K562 (cell line): ENCODE data around the gene GHRH. TPM values are rescaled to one million over a fixed set of nuclear protein-coding genes. Genes with fewer than 3 reads are reported as not detected.

ENCODE experiments used
- ATAC-seq: fragments of 200-7000 bp; cut with Tn5 transposase; 3 replicates; pipeline ENCODE4 v1.9.1; 2020; ENCODE audit warnings: moderate library complexity
- BruUV-seq: library from RNA; stranded (reverse); fragments of 400-500 nt; replicated peaks from 2 replicates; lab custom pipeline; 2021; lab: Mats Ljungman, UMichigan
- CTCF ChIA-PET: fragments of 300-600 bp; formaldehyde crosslinking; extraction: SDS; loops from one replicate; lab custom pipeline; 2021; ENCODE audit warnings: low intra/inter-chr PET ratio; lab: Yijun Ruan, JAX
- POLR2A ChIA-PET: fragments of 300-600, 350-650 bp; sonication (Branson Sonifier 250); formaldehyde crosslinking; extraction: SDS; loops from one replicate; lab custom pipeline; 2021; ENCODE audit warnings: antibody characterized with exemption, inconsistent platforms; lab: Yijun Ruan, JAX
- DNase-seq, 4 experiments: peaks; one replicate each; pipeline versions ENCODE4 v3.0.0 to v3.0.0-alpha.2; 2011 to 2018; ENCODE audit warnings: low spot score in 3 of 4, mixed read lengths in 3 of 4; ENCODE audit errors: extremely low read depth in 1 of 4
- FAIRE-seq: peaks from 2 replicates; lab custom pipeline; 2011; peaks lifted over from hg19 to GRCh38; lab: Jason Lieb, UNC
- H2AFZ ChIP-seq: 2 replicates; pipeline ENCODE4 v1.6.0; 2011; ENCODE audit warnings: low read depth, low read length, control low read depth, inconsistent platforms
- H3K27ac ChIP-seq: fragments of 200-600 bp; 3 replicates; pipeline ENCODE4 v1.8.0; 2011; ENCODE audit warnings: low read depth, mild to moderate bottlenecking, control low read depth, inconsistent platforms, low read length, moderate library complexity, mixed read lengths; ENCODE audit errors: extremely low read depth
- H3K27me3 ChIP-seq, 2 experiments: fragments of 300-600 bp in 1 of 2; 2 replicates in 1 of 2; 3 replicates in 1 of 2; pipeline versions ENCODE4 v1.6.0 to v1.8.0; 2011; ENCODE audit warnings: inconsistent platforms in 2 of 2, low read length in 2 of 2, mild to moderate bottlenecking in 1 of 2, mixed read lengths in 1 of 2, moderate library complexity in 1 of 2; ENCODE audit not compliant: control insufficient read depth in 2 of 2, insufficient read depth in 2 of 2
- H3K36me3 ChIP-seq: fragments of 300-600 bp; 3 replicates; pipeline ENCODE4 v1.8.0; 2011; ENCODE audit warnings: mild to moderate bottlenecking, low read length, inconsistent platforms; ENCODE audit not compliant: control insufficient read depth, insufficient read depth
- H3K4me1 ChIP-seq, 2 experiments: fragments of 200-600 bp in 1 of 2; replicated peaks in 1 of 2; 2 replicates in 1 of 2; 3 replicates in 1 of 2; pipeline versions ENCODE4 v1.5.1 to v1.8.0; 2011; ENCODE audit warnings: inconsistent platforms in 2 of 2, low read length in 2 of 2, mild to moderate bottlenecking in 1 of 2, mixed read lengths in 1 of 2, moderate library complexity in 1 of 2; ENCODE audit not compliant: control insufficient read depth in 2 of 2, insufficient read depth in 2 of 2
- H3K4me2 ChIP-seq: 2 replicates; pipeline ENCODE4 v1.6.1; 2011; ENCODE audit warnings: low read length, control low read depth, inconsistent platforms, mixed read lengths; ENCODE audit not compliant: insufficient read depth
- H3K4me3 ChIP-seq: fragments of 200-600 bp; sonication (generic), shearing (Covaris generic); 2 replicates; pipeline ENCODE4 v1.5.1; 2016; ENCODE audit warnings: control low read depth, inconsistent platforms
- H3K79me2 ChIP-seq: fragments of 200-600 bp; 3 replicates; pipeline ENCODE4 v1.8.0; 2011; ENCODE audit warnings: low read length, inconsistent platforms; ENCODE audit not compliant: control insufficient read depth, insufficient read depth
- H3K9ac ChIP-seq, 2 experiments: 2 replicates each; pipeline versions ENCODE4 v1.6.0 to v1.6.1; 2011; ENCODE audit warnings: low read depth in 2 of 2, low read length in 2 of 2, control low read depth in 1 of 2, inconsistent platforms in 1 of 2, mild to moderate bottlenecking in 1 of 2, mixed read lengths in 1 of 2; ENCODE audit not compliant: insufficient read depth in 1 of 2
- H3K9me1 ChIP-seq: one replicate; pipeline ENCODE4 v1.6.0; 2011; ENCODE audit warnings: inconsistent platforms, mild to moderate bottlenecking, low read length, moderate library complexity; ENCODE audit not compliant: control insufficient read depth, insufficient read depth
- H3K9me3 ChIP-seq: replicated peaks from 2 replicates; pipeline ENCODE4 v1.5.1; 2011; ENCODE audit warnings: low read depth, low read length, inconsistent platforms; ENCODE audit not compliant: control insufficient read depth, insufficient read depth
- H4K20me1 ChIP-seq: replicated peaks from 2 replicates; pipeline ENCODE4 v1.6.1; 2011; ENCODE audit warnings: low read length, inconsistent platforms, mixed read lengths; ENCODE audit not compliant: control insufficient read depth, insufficient read depth
- ASH1L ChIP-seq: fragments of 450-650 bp; IDR thresholded peaks from 2 replicates; pipeline ENCODE4 v1.6.1; 2018; ENCODE audit warnings: borderline replicate concordance, mild to moderate bottlenecking, low read depth; ENCODE audit not compliant: partially characterized antibody
- ESRRB ChIP-seq: fragments of 250-450 bp; sonication (Bioruptor Pico); IDR thresholded peaks from 2 replicates; pipeline ENCODE4 v1.5.0; 2020; ENCODE audit warnings: mild to moderate bottlenecking, moderate library complexity, borderline replicate concordance
- GATAD2A ChIP-seq: fragments of 450-650 bp; IDR thresholded peaks from 2 replicates; pipeline ENCODE4 v1.6.1; 2017
- HNRNPK ChIP-seq: fragments of 200-400 bp; formaldehyde crosslinking; IDR thresholded peaks from one replicate; pipeline ENCODE4 v1.6.1; 2018; ENCODE audit warnings: mild to moderate bottlenecking, low read depth, low read length; ENCODE audit not compliant: poor library complexity, severe bottlenecking
- MAFF ChIP-seq: IDR thresholded peaks from 2 replicates; pipeline ENCODE4 v1.6.1; 2012; ENCODE audit warnings: low read length, improper control_type of control experiment
- NR1H2 ChIP-seq: sonication (generic); formaldehyde crosslinking; IDR thresholded peaks from 2 replicates; pipeline ENCODE4 v1.4.0; 2020; ENCODE audit warnings: mild to moderate bottlenecking, missing genetic modification reagents
- SMC3 ChIP-seq: conservative IDR thresholded peaks from 2 replicates; pipeline ENCODE4 v1.6.1; 2011; ENCODE audit warnings: low read depth, low read length, improper control_type of control experiment; ENCODE audit not compliant: insufficient read depth
- TEAD1 ChIP-seq, 2 experiments: fragments of 450-650 bp in 1 of 2; sonication (generic) in 1 of 2; formaldehyde crosslinking; IDR thresholded peaks; 2 replicates each; pipeline versions ENCODE4 v1.4.0 to v1.8.0; 2020 to 2022; ENCODE audit warnings: mild to moderate bottlenecking in 2 of 2, missing genetic modification reagents in 1 of 2
- TOE1 ChIP-seq, 2 experiments: fragments of 450-650 bp in 1 of 2; sonication (generic) in 1 of 2; formaldehyde crosslinking in 1 of 2; IDR thresholded peaks; 2 replicates each; pipeline versions ENCODE4 v1.7.1 to v1.8.0; 2016 to 2022; ENCODE audit warnings: borderline replicate concordance in 2 of 2, mild to moderate bottlenecking in 2 of 2, antibody characterized with exemption in 1 of 2, inconsistent platforms in 1 of 2, low read depth in 1 of 2, missing genetic modification reagents in 1 of 2, moderate library complexity in 1 of 2
- ZKSCAN8 ChIP-seq: fragments of 200-800 bp; sonication (Bioruptor generic); IDR thresholded peaks from 2 replicates; pipeline ENCODE4 v1.6.1; 2016; ENCODE audit warnings: missing genetic modification characterization, missing compliant biosample characterization
- ZNF232 ChIP-seq: sonication (generic); formaldehyde crosslinking; IDR thresholded peaks from 2 replicates; pipeline ENCODE4 v1.8.0; 2022; ENCODE audit warnings: mild to moderate bottlenecking, missing genetic modification reagents
- WGBS: fragments of 100-300 bp; shearing (Covaris generic); methylation state at CpG from one replicate; pipeline ENCODE4 v1.1.6; 2016; ENCODE audit warnings: low coverage, mixed read lengths; ENCODE audit not compliant: insufficient coverage; ENCODE audit errors: missing lambda C conversion rate; 5-methylcytosine and 5-hydroxymethylcytosine counted together
- in situ Hi-C: fragments of 300-500 bp; cut with MboI; formaldehyde crosslinking; loops from 4 replicates; pipeline ENCODE4 v1.15.0; 2018; ENCODE audit warnings: inconsistent platforms, mixed read lengths
- intact Hi-C: fragments of 100-400 bp; cut with micrococcal nuclease; formaldehyde crosslinking; loops from 2 replicates; pipeline ENCODE4 v1.14.2; 2022
- polyA plus RNA-seq, 8 experiments: library from polyadenylated mRNA; depleted of rRNA in 4 of 8; stranded (reverse) in 5 of 8; unstranded in 3 of 8; fragments of >200 nt; fragmentation: Nextera tagmentation in 2 of 8; fragmentation: Illumina TruSeq in 1 of 8; extraction: Ambion mirVana in 2 of 8; extraction: Trizol in 1 of 8; gene quantifications; 2 replicates each; pipeline versions ENCODE4 v1.2.1 to v1.2.3, GENCODE V29; 2011 to 2014; ENCODE audit warnings: inconsistent platforms in 1 of 8, missing spikeins in 1 of 8
- total RNA-seq, 7 experiments: library from RNA; depleted of rRNA in 6 of 7; stranded (reverse); fragments of >200 nt in 6 of 7; fragmentation: Illumina TruSeq in 2 of 7; extraction: Trizol in 2 of 7; gene quantifications; 2 replicates each; pipeline versions ENCODE4 v1.2.1 to v1.2.3, GENCODE V29; 2011 to 2021; ENCODE audit warnings: low replicate concordance in 1 of 7
- TF ChIP-seq, protein P1 (sequence below): fragments of 150-350 bp; conservative IDR thresholded peaks from 2 replicates; pipeline ENCODE4 v1.6.1; 2014; ENCODE audit warnings: low read length
- TF ChIP-seq, protein P2 (sequence below): fragments of 450-650 bp; formaldehyde crosslinking; IDR thresholded peaks from 2 replicates; pipeline ENCODE4 v1.4.0; 2020; ENCODE audit warnings: mild to moderate bottlenecking

Gene GHRH
- total and polyA plus RNA-seq, 9 of the 15 experiments (the other 6 are each of a cell fraction or from before 2014, with no cell fraction given): not detected

DNA sequence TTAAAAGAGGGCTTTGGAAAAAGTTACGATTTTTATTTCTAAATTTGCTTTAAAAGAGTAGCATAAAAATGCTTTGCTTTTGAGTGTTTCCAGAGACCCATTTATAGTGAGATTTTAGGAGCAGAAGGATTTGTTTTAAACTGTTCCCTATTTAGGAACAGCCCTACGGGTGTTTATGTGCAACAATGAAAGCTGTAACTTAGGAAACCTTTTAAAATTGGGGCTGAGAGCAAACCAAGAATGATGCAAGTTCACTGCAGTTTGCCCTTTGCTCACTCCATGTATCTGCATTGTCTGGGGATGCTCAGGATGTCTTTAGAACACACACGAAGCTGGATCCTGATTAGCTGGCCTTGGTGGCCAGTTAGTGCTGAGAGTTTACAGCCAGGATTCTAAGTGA lies 40.9 kb downstream of the GHRH start (continued):
- TF ChIP-seq, protein P1, sequence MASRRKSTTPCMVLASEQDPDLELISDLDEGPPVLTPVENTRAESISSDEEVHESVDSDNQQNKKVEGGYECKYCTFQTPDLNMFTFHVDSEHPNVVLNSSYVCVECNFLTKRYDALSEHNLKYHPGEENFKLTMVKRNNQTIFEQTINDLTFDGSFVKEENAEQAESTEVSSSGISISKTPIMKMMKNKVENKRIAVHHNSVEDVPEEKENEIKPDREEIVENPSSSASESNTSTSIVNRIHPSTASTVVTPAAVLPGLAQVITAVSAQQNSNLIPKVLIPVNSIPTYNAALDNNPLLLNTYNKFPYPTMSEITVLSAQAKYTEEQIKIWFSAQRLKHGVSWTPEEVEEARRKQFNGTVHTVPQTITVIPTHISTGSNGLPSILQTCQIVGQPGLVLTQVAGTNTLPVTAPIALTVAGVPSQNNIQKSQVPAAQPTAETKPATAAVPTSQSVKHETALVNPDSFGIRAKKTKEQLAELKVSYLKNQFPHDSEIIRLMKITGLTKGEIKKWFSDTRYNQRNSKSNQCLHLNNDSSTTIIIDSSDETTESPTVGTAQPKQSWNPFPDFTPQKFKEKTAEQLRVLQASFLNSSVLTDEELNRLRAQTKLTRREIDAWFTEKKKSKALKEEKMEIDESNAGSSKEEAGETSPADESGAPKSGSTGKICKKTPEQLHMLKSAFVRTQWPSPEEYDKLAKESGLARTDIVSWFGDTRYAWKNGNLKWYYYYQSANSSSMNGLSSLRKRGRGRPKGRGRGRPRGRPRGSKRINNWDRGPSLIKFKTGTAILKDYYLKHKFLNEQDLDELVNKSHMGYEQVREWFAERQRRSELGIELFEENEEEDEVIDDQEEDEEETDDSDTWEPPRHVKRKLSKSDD: no peak
- TF ChIP-seq ZKSCAN8 (CRISPR knock-in tag): no peak

DNA sequence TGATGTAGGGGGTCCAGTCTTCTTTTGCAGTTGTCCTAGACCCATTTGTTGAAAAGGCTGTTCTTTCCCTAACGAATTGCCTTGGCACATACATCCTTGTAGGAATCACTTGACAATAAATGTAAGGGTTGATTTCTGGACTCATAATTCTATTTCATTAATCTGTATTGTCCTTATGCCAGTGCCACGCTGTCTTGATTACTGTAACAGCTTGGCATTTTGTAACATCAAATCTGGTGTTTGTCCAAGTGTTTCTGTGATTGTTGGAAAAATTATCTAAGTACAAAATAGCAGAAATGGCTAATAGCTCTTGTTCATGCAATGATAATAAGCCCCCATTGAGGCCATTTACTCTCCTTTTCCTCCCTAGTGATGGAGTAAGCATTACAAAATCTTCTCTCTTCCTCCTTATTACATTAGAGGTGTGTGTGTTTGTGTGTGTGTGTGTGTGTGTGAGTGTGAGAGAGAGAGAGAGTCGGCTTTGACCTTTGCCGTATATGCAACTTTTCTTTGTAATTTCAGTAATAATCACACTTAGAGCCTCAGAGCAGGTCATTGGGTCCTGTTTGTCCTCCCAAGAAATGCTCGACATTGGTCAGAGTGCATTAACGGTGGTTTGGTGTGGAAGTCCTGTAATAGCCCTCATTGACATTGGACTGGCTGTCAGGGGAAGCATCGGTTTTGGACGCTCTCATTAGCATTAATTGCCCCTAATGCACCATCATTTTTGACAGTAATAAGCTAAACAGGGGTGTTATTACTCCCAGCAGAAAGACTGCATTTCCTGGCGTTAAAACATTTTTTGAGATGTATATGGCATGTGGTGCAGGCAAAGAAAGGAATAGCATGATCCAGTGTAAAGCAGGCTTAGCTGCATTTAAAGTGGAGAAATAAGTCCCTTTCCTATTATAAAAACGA lies 41.6 kb downstream of the GHRH start:
- peak; percentile 37 for FAIRE-seq
- BruUV-seq: no TSS peak
- Histone ChIP-seq H3K9me1 (no peaks in the 10 kb centered on the region), H2AFZ (no peak overlapping the region), H3K27ac (no peak overlapping the region), H4K20me1 (no peaks in the 10 kb centered on the region), H3K79me2 (no peaks in the 10 kb centered on the region), H3K9me3 (no peaks in the 10 kb centered on the region), H3K27me3 (no peaks in the 10 kb centered on the region), H3K36me3 (peaks cover 88% of the 10 kb centered on the region), H3K4me1 (no peaks in the 10 kb centered on the region), H3K9ac (no peak overlapping the region), H3K4me2 (no peak overlapping the region), H3K4me3 (no peak overlapping the region)
- in situ Hi-C loops (no loop called here), intact Hi-C loops (no loop called here)
- POLR2A ChIA-PET: interaction anchor here (1.0 to 1.1 kb wide), 2 partner anchors 21 to 75 kb away, joined by 3 read pairs; no protein-coding TSS in a partner anchor
- 90% methylated on average over 10 of the region's 10 CpGs for WGBS
- CTCF ChIA-PET: no interaction called here
- ATAC-seq: no peak
- DNase-seq: no peak
- TF ChIP-seq GATAD2A (no peak), ASH1L (no peak), ZNF232 (CRISPR knock-in tag) (no peak), TOE1 (IDR thresholded peaks at IDR 0.05; ENCODE audit: borderline replicate concordance) (no peak), TOE1 (CRISPR knock-in tag; IDR thresholded peaks at IDR 0.05; ENCODE audit: borderline replicate concordance, low read depth) (no peak), MAFF (no peak), HNRNPK (no peak), TEAD1 (CRISPR knock-in tag; IDR thresholded peaks at IDR 0.05) (no peak), NR1H2 (CRISPR knock-in tag) (no peak), ESRRB (CRISPR knock-in tag) (no peak), SMC3 (no peak)
- TF ChIP-seq, protein P2, sequence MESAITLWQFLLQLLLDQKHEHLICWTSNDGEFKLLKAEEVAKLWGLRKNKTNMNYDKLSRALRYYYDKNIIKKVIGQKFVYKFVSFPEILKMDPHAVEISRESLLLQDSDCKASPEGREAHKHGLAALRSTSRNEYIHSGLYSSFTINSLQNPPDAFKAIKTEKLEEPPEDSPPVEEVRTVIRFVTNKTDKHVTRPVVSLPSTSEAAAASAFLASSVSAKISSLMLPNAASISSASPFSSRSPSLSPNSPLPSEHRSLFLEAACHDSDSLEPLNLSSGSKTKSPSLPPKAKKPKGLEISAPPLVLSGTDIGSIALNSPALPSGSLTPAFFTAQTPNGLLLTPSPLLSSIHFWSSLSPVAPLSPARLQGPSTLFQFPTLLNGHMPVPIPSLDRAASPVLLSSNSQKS (CRISPR knock-in tag): no peak
